Measurements from ENCODE around the gene KANSL1.

KANSL1 gene

GRCh38 chr17:46072998-46073397 lies 120.2 kb downstream of the KANSL1 start:
- H3K27ac ChIP-seq (ENCODE audit: low read length): no peak overlapping the region
- no peak overlapping the region for H3K4me3 ChIP-seq (ENCODE audit: low read length in 2 of 2)
- H3K36me3 ChIP-seq (ENCODE audit: control insufficient read depth in 2 of 2, insufficient read depth in 2 of 2, low read length in 2 of 2): no peaks in the 10 kb centered on the region
- no peak overlapping the region for H3K9ac ChIP-seq (ENCODE audit: low read length in 2 of 2)
- no peaks in the 10 kb centered on the region for H3K27me3 ChIP-seq (ENCODE audit: control insufficient read depth in 1 of 2, insufficient read depth in 2 of 2, low read length in 2 of 2)
- no peaks in the 10 kb centered on the region for H3K9me3 ChIP-seq (ENCODE audit: control insufficient read depth in 2 of 2, low read length in 2 of 2)
- H3K4me1 ChIP-seq (ENCODE audit: control insufficient read depth, insufficient read depth, low read length): peaks cover 6% of the 10 kb centered on the region

GRCh38 chr17:46071796-46072195 lies 121.4 kb downstream of the KANSL1 start:
- no peak overlapping the region for H3K9ac ChIP-seq (ENCODE audit: low read length in 2 of 2)
- no peaks in the 10 kb centered on the region for H3K36me3 ChIP-seq (ENCODE audit: control insufficient read depth in 2 of 2, insufficient read depth in 2 of 2, low read length in 2 of 2)
- no peaks in the 10 kb centered on the region for H3K27me3 ChIP-seq (ENCODE audit: control insufficient read depth in 1 of 2, insufficient read depth in 2 of 2, low read length in 2 of 2)
- no peak overlapping the region for H3K27ac ChIP-seq (ENCODE audit: low read length)
- H3K9me3 ChIP-seq (ENCODE audit: control insufficient read depth in 2 of 2, low read length in 2 of 2): no peaks in the 10 kb centered on the region
- no peak overlapping the region for H3K4me3 ChIP-seq (ENCODE audit: low read length in 2 of 2)
- peaks cover 6% of the 10 kb centered on the region for H3K4me1 ChIP-seq (ENCODE audit: control insufficient read depth, insufficient read depth, low read length)

GRCh38 chr17:46064460-46064859 lies 128.8 kb downstream of the KANSL1 start:
- no peaks in the 10 kb centered on the region for H3K27me3 ChIP-seq (ENCODE audit: control insufficient read depth in 1 of 2, insufficient read depth in 2 of 2, low read length in 2 of 2)
- no peak overlapping the region for H3K27ac ChIP-seq (ENCODE audit: low read length)
- no peak overlapping the region for H3K9ac ChIP-seq (ENCODE audit: low read length in 2 of 2)
- no peak overlapping the region for H3K4me3 ChIP-seq (ENCODE audit: low read length in 2 of 2)
- no peaks in the 10 kb centered on the region for H3K9me3 ChIP-seq (ENCODE audit: control insufficient read depth in 2 of 2, low read length in 2 of 2)
- peaks cover 5% of the 10 kb centered on the region for H3K4me1 ChIP-seq (ENCODE audit: control insufficient read depth, insufficient read depth, low read length)
- peaks cover 8 to 10% of the 10 kb centered on the region in 2 donors for H3K36me3 ChIP-seq (ENCODE audit: control insufficient read depth in 2 of 2, insufficient read depth in 2 of 2, low read length in 2 of 2)

GRCh38 chr17:46063241-46063640 lies 130.0 kb downstream of the KANSL1 start:
- Histone ChIP-seq H3K4me1 (ENCODE audit: control insufficient read depth, insufficient read depth, low read length) (peaks cover 5% of the 10 kb centered on the region), H3K36me3 (ENCODE audit: control insufficient read depth in 2 of 2, insufficient read depth in 2 of 2, low read length in 2 of 2) (peaks cover 8 to 10% of the 10 kb centered on the region in 2 donors), H3K27me3 (ENCODE audit: control insufficient read depth in 1 of 2, insufficient read depth in 2 of 2, low read length in 2 of 2) (no peaks in the 10 kb centered on the region), H3K9me3 (ENCODE audit: control insufficient read depth in 2 of 2, low read length in 2 of 2) (no peaks in the 10 kb centered on the region), H3K27ac (ENCODE audit: low read length) (no peak overlapping the region), H3K9ac (ENCODE audit: low read length in 2 of 2) (no peak overlapping the region), H3K4me3 (ENCODE audit: low read length in 2 of 2) (no peak overlapping the region)

- H3K4me3 ChIP-seq (ENCODE audit: low read length in 2 of 2): no peak overlapping the region
- H3K27me3 ChIP-seq (ENCODE audit: control insufficient read depth in 1 of 2, insufficient read depth in 2 of 2, low read length in 2 of 2): no peaks in the 10 kb centered on the region
- peaks cover 4% of the 10 kb centered on the region for H3K4me1 ChIP-seq (ENCODE audit: control insufficient read depth, insufficient read depth, low read length)
- no peak overlapping the region for H3K27ac ChIP-seq (ENCODE audit: low read length)
- H3K9me3 ChIP-seq (ENCODE audit: control insufficient read depth in 2 of 2, low read length in 2 of 2): no peaks in the 10 kb centered on the region
- H3K36me3 ChIP-seq (ENCODE audit: control insufficient read depth in 2 of 2, insufficient read depth in 2 of 2, low read length in 2 of 2): peaks cover 7 to 9% of the 10 kb centered on the region in 2 donors
- H3K9ac ChIP-seq (ENCODE audit: low read length in 2 of 2): no peak overlapping the region
Measured at GRCh38 chr17:46061435-46061834, 131.8 kb downstream of the KANSL1 start.

GRCh38 chr17:46060461-46060860 lies 132.8 kb downstream of the KANSL1 start:
- H3K27me3 ChIP-seq (ENCODE audit: control insufficient read depth in 1 of 2, insufficient read depth in 2 of 2, low read length in 2 of 2): no peaks in the 10 kb centered on the region
- no peak overlapping the region for H3K9ac ChIP-seq (ENCODE audit: low read length in 2 of 2)
- peaks cover 3 to 4% of the 10 kb centered on the region in 2 donors for H3K36me3 ChIP-seq (ENCODE audit: control insufficient read depth in 2 of 2, insufficient read depth in 2 of 2, low read length in 2 of 2)
- no peaks in the 10 kb centered on the region for H3K4me1 ChIP-seq (ENCODE audit: control insufficient read depth, insufficient read depth, low read length)
- H3K27ac ChIP-seq (ENCODE audit: low read length): no peak overlapping the region
- H3K9me3 ChIP-seq (ENCODE audit: control insufficient read depth in 2 of 2, low read length in 2 of 2): no peaks in the 10 kb centered on the region
- no peak overlapping the region for H3K4me3 ChIP-seq (ENCODE audit: low read length in 2 of 2)

- H3K27ac ChIP-seq (ENCODE audit: low read length): no peak overlapping the region
- no peaks in the 10 kb centered on the region for H3K4me1 ChIP-seq (ENCODE audit: control insufficient read depth, insufficient read depth, low read length)
Measured at GRCh38 chr17:46059486-46059885, 133.7 kb downstream of the KANSL1 start.

GRCh38 chr17:46057366-46057765 lies 135.9 kb downstream of the KANSL1 start:
- Histone ChIP-seq H3K4me3 (ENCODE audit: low read length in 2 of 2) (no peak overlapping the region), H3K27ac (ENCODE audit: low read length) (no peak overlapping the region), H3K4me1 (ENCODE audit: control insufficient read depth, insufficient read depth, low read length) (no peaks in the 10 kb centered on the region), H3K36me3 (ENCODE audit: control insufficient read depth in 2 of 2, insufficient read depth in 2 of 2, low read length in 2 of 2) (peaks cover 0 to 4% of the 10 kb centered on the region in 2 donors), H3K9me3 (ENCODE audit: control insufficient read depth in 2 of 2, low read length in 2 of 2) (no peaks in the 10 kb centered on the region), H3K9ac (ENCODE audit: low read length in 2 of 2) (no peak overlapping the region), H3K27me3 (ENCODE audit: control insufficient read depth in 1 of 2, insufficient read depth in 2 of 2, low read length in 2 of 2) (no peaks in the 10 kb centered on the region)

More at GRCh38 chr17:46059486-46059885, 133.7 kb downstream of the KANSL1 start:
- H3K36me3 ChIP-seq (ENCODE audit: control insufficient read depth in 2 of 2, insufficient read depth in 2 of 2, low read length in 2 of 2): peaks cover 0 to 4% of the 10 kb centered on the region in 2 donors
- no peak overlapping the region for H3K9ac ChIP-seq (ENCODE audit: low read length in 2 of 2)
- no peak overlapping the region for H3K4me3 ChIP-seq (ENCODE audit: low read length in 2 of 2)
- H3K27me3 ChIP-seq (ENCODE audit: control insufficient read depth in 1 of 2, insufficient read depth in 2 of 2, low read length in 2 of 2): no peaks in the 10 kb centered on the region
- no peaks in the 10 kb centered on the region for H3K9me3 ChIP-seq (ENCODE audit: control insufficient read depth in 2 of 2, low read length in 2 of 2)

GRCh38 chr17:46056800-46057304 lies 136.4 kb downstream of the KANSL1 start:
- Histone ChIP-seq H3K36me3 (ENCODE audit: control insufficient read depth in 2 of 2, insufficient read depth in 2 of 2, low read length in 2 of 2) (peaks cover 0 to 4% of the 10 kb centered on the region in 2 donors), H3K4me1 (ENCODE audit: control insufficient read depth, insufficient read depth, low read length) (no peaks in the 10 kb centered on the region), H3K27ac (ENCODE audit: low read length) (no peak overlapping the region)

GRCh38 chr17:46053911-46054534 lies 139.2 kb downstream of the KANSL1 start:
- Histone ChIP-seq H3K27ac (ENCODE audit: low read length) (no peak overlapping the region), H3K9me3 (ENCODE audit: control insufficient read depth in 2 of 2, low read length in 2 of 2) (no peaks in the 10 kb centered on the region), H3K4me1 (ENCODE audit: control insufficient read depth, insufficient read depth, low read length) (no peaks in the 10 kb centered on the region), H3K27me3 (ENCODE audit: control insufficient read depth in 1 of 2, insufficient read depth in 2 of 2, low read length in 2 of 2) (no peaks in the 10 kb centered on the region), H3K4me3 (ENCODE audit: low read length in 2 of 2) (no peak overlapping the region), H3K9ac (ENCODE audit: low read length in 2 of 2) (no peak overlapping the region), H3K36me3 (ENCODE audit: control insufficient read depth in 2 of 2, insufficient read depth in 2 of 2, low read length in 2 of 2) (peaks cover 11 to 14% of the 10 kb centered on the region in 2 donors)

More at GRCh38 chr17:46056800-46057304, 136.4 kb downstream of the KANSL1 start:
- Histone ChIP-seq H3K9ac (ENCODE audit: low read length in 2 of 2) (no peak overlapping the region), H3K27me3 (ENCODE audit: control insufficient read depth in 1 of 2, insufficient read depth in 2 of 2, low read length in 2 of 2) (no peaks in the 10 kb centered on the region), H3K9me3 (ENCODE audit: control insufficient read depth in 2 of 2, low read length in 2 of 2) (no peaks in the 10 kb centered on the region), H3K4me3 (ENCODE audit: low read length in 2 of 2) (no peak overlapping the region)

- no peaks in the 10 kb centered on the region for H3K9me3 ChIP-seq (ENCODE audit: control insufficient read depth in 2 of 2, low read length in 2 of 2)
- no peak overlapping the region for H3K9ac ChIP-seq (ENCODE audit: low read length in 2 of 2)
- no peak overlapping the region for H3K4me3 ChIP-seq (ENCODE audit: low read length in 2 of 2)
- no peak overlapping the region for H3K27ac ChIP-seq (ENCODE audit: low read length)
- H3K36me3 ChIP-seq (ENCODE audit: control insufficient read depth in 2 of 2, insufficient read depth in 2 of 2, low read length in 2 of 2): peaks cover 19 to 33% of the 10 kb centered on the region in 2 donors
- H3K27me3 ChIP-seq (ENCODE audit: control insufficient read depth in 1 of 2, insufficient read depth in 2 of 2, low read length in 2 of 2): no peaks in the 10 kb centered on the region
- H3K4me1 ChIP-seq (ENCODE audit: control insufficient read depth, insufficient read depth, low read length): peaks cover 4% of the 10 kb centered on the region
Measured at GRCh38 chr17:46049656-46050055, 143.6 kb downstream of the KANSL1 start.

Data from stomach smooth muscle (tissue), 2 donors.